Neural cell (in vitro differentiated cells): Measurements from ENCODE around the gene LRRC2. TPM values are rescaled to one million over a fixed set of nuclear protein-coding genes. Genes with fewer than 3 reads are reported as not detected.

ENCODE experiments used
- H2AFZ ChIP-seq: fragments of 200-600, 300-800 bp; sonication (generic), shearing (Covaris generic); 2 replicates; pipeline ENCODE4 v1.6.0; 2014; ENCODE audit warnings: low read depth, mild to moderate bottlenecking, antibody characterized with exemption, low read length, moderate library complexity
- H3F3A ChIP-seq: fragments of 200-600 bp; shearing (Covaris generic); 2 replicates; pipeline ENCODE4 v1.6.1; 2016; ENCODE audit warnings: mild to moderate bottlenecking, moderate library complexity, mixed read lengths, antibody characterized with exemption, low read length; ENCODE audit not compliant: insufficient read depth, poor library complexity, severe bottlenecking
- H3K27ac ChIP-seq: fragments of 200-600, 300-800 bp; sonication (generic), shearing (Covaris generic); 2 replicates; pipeline ENCODE4 v1.5.1; 2014; ENCODE audit warnings: mild to moderate bottlenecking, low read length, moderate library complexity
- H3K27me3 ChIP-seq: fragments of 300-800, 200-600 bp; sonication (generic), shearing (Covaris generic); 2 replicates; pipeline ENCODE4 v1.6.0; 2014; ENCODE audit warnings: mild to moderate bottlenecking, low read depth, low read length, moderate library complexity; ENCODE audit not compliant: insufficient read depth
- H3K36me3 ChIP-seq: fragments of 300-800, 200-600 bp; sonication (generic), shearing (Covaris generic); 2 replicates; pipeline ENCODE4 v1.5.1; 2014; ENCODE audit warnings: mild to moderate bottlenecking, antibody characterized with exemption, low read length, moderate library complexity; ENCODE audit not compliant: insufficient read depth
- H3K4me2 ChIP-seq: fragments of 300-800, 200-600 bp; sonication (generic), shearing (Covaris generic); 2 replicates; pipeline ENCODE4 v1.6.0; 2014; ENCODE audit warnings: mild to moderate bottlenecking, low read length
- H3K4me3 ChIP-seq: fragments of 300-800, 200-600 bp; sonication (generic), shearing (Covaris generic); 2 replicates; pipeline ENCODE4 v1.5.1; 2014; ENCODE audit warnings: mild to moderate bottlenecking, low read length, moderate library complexity
- H3K79me2 ChIP-seq: fragments of 200-600 bp; shearing (Covaris generic); replicated peaks from 2 replicates; pipeline ENCODE4 v1.6.0; 2014; ENCODE audit warnings: mild to moderate bottlenecking, low read length, moderate library complexity; ENCODE audit not compliant: insufficient read depth
- H3K9ac ChIP-seq: fragments of 300-800, 200-600 bp; sonication (generic), shearing (Covaris generic); 2 replicates; pipeline ENCODE4 v1.6.1; 2016; ENCODE audit warnings: mild to moderate bottlenecking, low read length, mixed read lengths
- H3K9me2 ChIP-seq: fragments of 200-600 bp; shearing (Covaris generic); 2 replicates; pipeline ENCODE4 v1.6.1; 2016; ENCODE audit warnings: mild to moderate bottlenecking, low read length, mixed read lengths; ENCODE audit not compliant: insufficient read depth
- H3K9me3 ChIP-seq: fragments of 200-600, 300-800 bp; sonication (generic), shearing (Covaris generic); 2 replicates; pipeline ENCODE4 v1.6.1; 2016; ENCODE audit warnings: mild to moderate bottlenecking, mixed run types, low read length, moderate library complexity, mixed read lengths
- H4K20me1 ChIP-seq: fragments of 200-600 bp; shearing (Covaris generic); 2 replicates; pipeline ENCODE4 v1.6.1; 2016; ENCODE audit warnings: mild to moderate bottlenecking, mixed run types; ENCODE audit not compliant: insufficient read depth
- EP300 ChIP-seq: fragments of 450-650 bp; conservative IDR thresholded peaks from 2 replicates; pipeline ENCODE4 v1.6.1; 2014; ENCODE audit warnings: antibody characterized with exemption, mild to moderate bottlenecking, moderate library complexity; ENCODE audit not compliant: poor library complexity, severe bottlenecking
- EZH2 ChIP-seq: fragments of 200-600, 300-800 bp; shearing (Covaris generic), sonication (generic); IDR thresholded peaks from 2 replicates; pipeline ENCODE4 v1.6.1; 2014; ENCODE audit warnings: antibody characterized with exemption, low read length, borderline replicate concordance, mild to moderate bottlenecking; ENCODE audit not compliant: insufficient read depth, poor library complexity, severe bottlenecking
- MXI1 ChIP-seq: fragments of 450-650 bp; conservative IDR thresholded peaks from 2 replicates; pipeline ENCODE4 v1.6.1; 2014; ENCODE audit warnings: antibody characterized with exemption, mild to moderate bottlenecking; ENCODE audit not compliant: poor library complexity, severe bottlenecking
- POLR2AphosphoS5 ChIP-seq: IDR thresholded peaks from 2 replicates; pipeline ENCODE4 v1.6.1; 2012
- RAD21 ChIP-seq: fragments of 450-650 bp; conservative IDR thresholded peaks from 2 replicates; pipeline ENCODE4 v1.6.1; 2014; ENCODE audit warnings: antibody characterized with exemption, mild to moderate bottlenecking, moderate library complexity
- SMC3 ChIP-seq: fragments of 450-650 bp; conservative IDR thresholded peaks from 2 replicates; pipeline ENCODE4 v1.6.1; 2014; ENCODE audit warnings: antibody characterized with exemption, mild to moderate bottlenecking, moderate library complexity; ENCODE audit not compliant: poor library complexity
- TAF1 ChIP-seq: IDR thresholded peaks from 2 replicates; pipeline ENCODE4 v1.6.1; 2012; ENCODE audit warnings: low read depth
- polyA plus RNA-seq: library from polyadenylated mRNA; depleted of rRNA; stranded (reverse); fragments of >200 nt; gene quantifications from 2 replicates; pipeline ENCODE4 v1.2.3, GENCODE V29; 2014
- TF ChIP-seq, protein P1 (sequence below): fragments of 450-650 bp; IDR thresholded peaks from 2 replicates; pipeline ENCODE4 v1.5.1; 2014; ENCODE audit warnings: antibody characterized with exemption, mild to moderate bottlenecking, moderate library complexity; ENCODE audit not compliant: poor library complexity, severe bottlenecking
- TF ChIP-seq, protein P2 (sequence below): IDR thresholded peaks from 2 replicates; pipeline ENCODE4 v1.6.1; 2012; ENCODE audit warnings: borderline replicate concordance

Gene LRRC2
- polyA plus RNA-seq, 1 donor from 2014 or later = not detected

DNA sequence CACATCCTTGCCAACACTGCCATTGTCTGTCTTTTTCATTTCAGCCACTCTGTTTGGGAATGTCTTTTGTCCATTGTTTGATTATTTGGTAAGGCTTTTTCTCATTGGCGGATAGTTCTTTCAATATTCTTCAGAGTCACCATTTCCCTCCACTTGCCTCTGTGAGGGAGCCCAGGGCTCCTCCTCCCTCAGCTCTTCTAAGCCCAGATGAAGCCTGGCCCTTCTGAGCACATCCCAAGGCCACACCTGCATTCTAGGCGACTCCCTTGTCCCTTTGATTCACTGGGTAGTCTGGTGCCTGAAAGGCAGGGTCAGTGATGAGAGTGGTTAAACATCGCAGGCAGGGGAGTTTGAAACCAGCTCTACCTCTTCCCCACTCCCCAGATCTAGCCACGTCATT lies 89.0 kb downstream of the LRRC2 start:
- H4K20me1 ChIP-seq = no peaks in the 10 kb centered on the region
- TF ChIP-seq RAD21 = no peak

GRCh38 chr3:46472736-46473135 lies 93.4 kb downstream of the LRRC2 start:
- no peak overlapping the region for H2AFZ ChIP-seq
- H3K9me3 ChIP-seq = no peaks in the 10 kb centered on the region
- no peaks in the 10 kb centered on the region for H3K79me2 ChIP-seq

More for the DNA sequence above, 89.0 kb downstream of the LRRC2 start:
- Histone ChIP-seq H3K9me3 (no peaks in the 10 kb centered on the region), H3K27me3 (no peaks in the 10 kb centered on the region), H2AFZ (no peak overlapping the region), H3K79me2 (no peaks in the 10 kb centered on the region), H3K9me2 (no peaks in the 10 kb centered on the region), H3K27ac (no peak overlapping the region), H3K4me2 (no peak overlapping the region), H3K9ac (no peak overlapping the region), H3F3A (no peaks in the 10 kb centered on the region), H3K36me3 (no peaks in the 10 kb centered on the region), H3K4me3 (no peak overlapping the region)

More at GRCh38 chr3:46472736-46473135, 93.4 kb downstream of the LRRC2 start:
- Histone ChIP-seq H4K20me1 (no peaks in the 10 kb centered on the region), H3K4me2 (no peak overlapping the region), H3K27ac (no peak overlapping the region), H3K36me3 (no peaks in the 10 kb centered on the region), H3K4me3 (no peak overlapping the region), H3F3A (no peaks in the 10 kb centered on the region), H3K9ac (no peak overlapping the region), H3K27me3 (no peaks in the 10 kb centered on the region), H3K9me2 (no peaks in the 10 kb centered on the region)
- TF ChIP-seq MXI1 (no peak), RAD21 (no peak), EZH2 (no peak), SMC3 (no peak), POLR2AphosphoS5 (no peak), EP300 (no peak), TAF1 (no peak)
- TF ChIP-seq, protein P1, sequence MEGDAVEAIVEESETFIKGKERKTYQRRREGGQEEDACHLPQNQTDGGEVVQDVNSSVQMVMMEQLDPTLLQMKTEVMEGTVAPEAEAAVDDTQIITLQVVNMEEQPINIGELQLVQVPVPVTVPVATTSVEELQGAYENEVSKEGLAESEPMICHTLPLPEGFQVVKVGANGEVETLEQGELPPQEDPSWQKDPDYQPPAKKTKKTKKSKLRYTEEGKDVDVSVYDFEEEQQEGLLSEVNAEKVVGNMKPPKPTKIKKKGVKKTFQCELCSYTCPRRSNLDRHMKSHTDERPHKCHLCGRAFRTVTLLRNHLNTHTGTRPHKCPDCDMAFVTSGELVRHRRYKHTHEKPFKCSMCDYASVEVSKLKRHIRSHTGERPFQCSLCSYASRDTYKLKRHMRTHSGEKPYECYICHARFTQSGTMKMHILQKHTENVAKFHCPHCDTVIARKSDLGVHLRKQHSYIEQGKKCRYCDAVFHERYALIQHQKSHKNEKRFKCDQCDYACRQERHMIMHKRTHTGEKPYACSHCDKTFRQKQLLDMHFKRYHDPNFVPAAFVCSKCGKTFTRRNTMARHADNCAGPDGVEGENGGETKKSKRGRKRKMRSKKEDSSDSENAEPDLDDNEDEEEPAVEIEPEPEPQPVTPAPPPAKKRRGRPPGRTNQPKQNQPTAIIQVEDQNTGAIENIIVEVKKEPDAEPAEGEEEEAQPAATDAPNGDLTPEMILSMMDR = no peak
- TF ChIP-seq, protein P2, sequence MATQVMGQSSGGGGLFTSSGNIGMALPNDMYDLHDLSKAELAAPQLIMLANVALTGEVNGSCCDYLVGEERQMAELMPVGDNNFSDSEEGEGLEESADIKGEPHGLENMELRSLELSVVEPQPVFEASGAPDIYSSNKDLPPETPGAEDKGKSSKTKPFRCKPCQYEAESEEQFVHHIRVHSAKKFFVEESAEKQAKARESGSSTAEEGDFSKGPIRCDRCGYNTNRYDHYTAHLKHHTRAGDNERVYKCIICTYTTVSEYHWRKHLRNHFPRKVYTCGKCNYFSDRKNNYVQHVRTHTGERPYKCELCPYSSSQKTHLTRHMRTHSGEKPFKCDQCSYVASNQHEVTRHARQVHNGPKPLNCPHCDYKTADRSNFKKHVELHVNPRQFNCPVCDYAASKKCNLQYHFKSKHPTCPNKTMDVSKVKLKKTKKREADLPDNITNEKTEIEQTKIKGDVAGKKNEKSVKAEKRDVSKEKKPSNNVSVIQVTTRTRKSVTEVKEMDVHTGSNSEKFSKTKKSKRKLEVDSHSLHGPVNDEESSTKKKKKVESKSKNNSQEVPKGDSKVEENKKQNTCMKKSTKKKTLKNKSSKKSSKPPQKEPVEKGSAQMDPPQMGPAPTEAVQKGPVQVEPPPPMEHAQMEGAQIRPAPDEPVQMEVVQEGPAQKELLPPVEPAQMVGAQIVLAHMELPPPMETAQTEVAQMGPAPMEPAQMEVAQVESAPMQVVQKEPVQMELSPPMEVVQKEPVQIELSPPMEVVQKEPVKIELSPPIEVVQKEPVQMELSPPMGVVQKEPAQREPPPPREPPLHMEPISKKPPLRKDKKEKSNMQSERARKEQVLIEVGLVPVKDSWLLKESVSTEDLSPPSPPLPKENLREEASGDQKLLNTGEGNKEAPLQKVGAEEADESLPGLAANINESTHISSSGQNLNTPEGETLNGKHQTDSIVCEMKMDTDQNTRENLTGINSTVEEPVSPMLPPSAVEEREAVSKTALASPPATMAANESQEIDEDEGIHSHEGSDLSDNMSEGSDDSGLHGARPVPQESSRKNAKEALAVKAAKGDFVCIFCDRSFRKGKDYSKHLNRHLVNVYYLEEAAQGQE = no peak
